NT2/D1 (cell line): ENCODE results near the gene FAM13A.

Source experiments
- DNase-seq: peaks from one replicate; pipeline ENCODE4 v3.0.0-alpha.2; 2011; ENCODE audit warnings: low read depth, low spot score
- H3K27me3 ChIP-seq: 2 replicates; pipeline ENCODE4 v1.6.0; 2011; ENCODE audit warnings: mild to moderate bottlenecking; ENCODE audit not compliant: insufficient read length, insufficient read depth
- H3K36me3 ChIP-seq: 2 replicates; pipeline ENCODE4 v1.6.1; 2011; ENCODE audit warnings: mild to moderate bottlenecking, low read length, mixed read lengths; ENCODE audit not compliant: insufficient read depth, insufficient read length
- H3K4me1 ChIP-seq: 2 replicates; pipeline ENCODE4 v1.5.1; 2011; ENCODE audit not compliant: insufficient read depth, insufficient read length
- H3K4me3 ChIP-seq: 2 replicates; pipeline ENCODE4 v1.5.1; 2011; ENCODE audit warnings: low read depth; ENCODE audit not compliant: insufficient read length
- H3K9ac ChIP-seq: 2 replicates; pipeline ENCODE4 v1.6.0; 2011; ENCODE audit warnings: low read depth; ENCODE audit not compliant: insufficient read length
- H3K9me3 ChIP-seq: 2 replicates; pipeline ENCODE4 v1.5.1; 2011; ENCODE audit warnings: mild to moderate bottlenecking, low read length; ENCODE audit not compliant: insufficient read depth
- SUZ12 ChIP-seq: IDR thresholded peaks from 2 replicates; pipeline ENCODE4 v1.6.1; 2011; ENCODE audit not compliant: insufficient read length, insufficient read depth; ENCODE audit errors: extremely low read depth
- YY1 ChIP-seq: IDR thresholded peaks from 2 replicates; pipeline ENCODE4 v1.6.1; 2011; ENCODE audit not compliant: insufficient read length, insufficient read depth
- ZNF274 ChIP-seq: IDR thresholded peaks from 2 replicates; pipeline ENCODE4 v1.6.1; 2011; ENCODE audit warnings: mild to moderate bottlenecking, low read depth, low read length

Gene FAM13A

DNA sequence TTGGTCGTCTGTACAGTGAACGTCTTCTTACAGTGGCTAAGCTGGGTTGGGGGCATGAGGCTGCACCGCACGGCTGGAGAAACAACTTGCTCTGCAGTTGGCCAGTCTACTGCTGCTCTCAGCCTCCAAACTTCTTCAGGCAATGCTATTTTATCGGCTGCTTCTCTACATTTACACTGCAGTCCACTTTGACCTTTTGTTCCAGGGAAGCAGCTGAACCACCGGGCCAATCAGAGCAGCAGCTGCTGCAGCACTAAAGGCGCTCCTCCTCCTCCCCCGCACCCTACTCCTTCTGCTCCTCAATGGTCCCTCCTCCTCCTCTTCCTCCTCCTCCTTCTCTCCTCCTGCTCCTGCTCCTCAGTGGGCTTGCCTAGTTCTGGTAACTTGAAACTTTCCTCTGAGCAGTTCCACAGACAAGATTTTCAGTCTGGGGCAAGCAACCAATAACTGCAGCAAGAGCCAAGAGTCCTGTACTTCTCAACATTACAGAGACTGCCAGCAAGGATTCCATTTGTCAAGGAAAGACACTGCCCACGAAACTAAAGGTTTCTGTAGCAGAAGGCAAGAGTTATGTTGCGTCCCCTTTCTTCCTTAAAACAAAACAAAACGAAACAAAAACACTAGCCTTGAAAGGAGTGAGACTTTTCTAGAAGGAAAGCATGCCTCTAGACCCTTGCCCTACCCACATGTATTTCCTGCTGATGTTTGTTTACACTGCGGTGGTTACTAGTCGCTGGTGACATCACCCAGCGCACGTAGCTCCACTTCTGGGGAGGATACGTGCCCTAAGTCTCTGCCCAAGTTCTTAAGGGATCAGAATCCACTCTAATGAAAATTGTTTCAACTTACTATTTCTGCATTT, 233.7 kb downstream of the FAM13A start:
- no peaks in the 10 kb centered on the region for H3K4me1 ChIP-seq
- peak; percentile 15 for DNase-seq
- no peak for TF ChIP-seq ZNF274
- no peak for TF ChIP-seq SUZ12
- TF ChIP-seq YY1, result no peak
- no peaks in the 10 kb centered on the region for H3K27me3 ChIP-seq
- no peaks in the 10 kb centered on the region for H3K36me3 ChIP-seq
- H3K4me3 ChIP-seq, result peak overlapping the region; percentile 21
- H3K9ac ChIP-seq, result peak overlapping the region; percentile 54
- H3K9me3 ChIP-seq, result no peaks in the 10 kb centered on the region

GRCh38 chr4:88822034-88822789, 234.8 kb downstream of the FAM13A start:
- no peaks in the 10 kb centered on the region for H3K9me3 ChIP-seq
- DNase-seq, result no peak
- H3K4me1 ChIP-seq, result no peaks in the 10 kb centered on the region
- H3K4me3 ChIP-seq, result peak overlapping the region; percentile 21
- H3K36me3 ChIP-seq, result no peaks in the 10 kb centered on the region
- no peak overlapping the region for H3K9ac ChIP-seq
- H3K27me3 ChIP-seq, result no peaks in the 10 kb centered on the region
- TF ChIP-seq YY1 (no peak), SUZ12 (no peak)

DNA sequence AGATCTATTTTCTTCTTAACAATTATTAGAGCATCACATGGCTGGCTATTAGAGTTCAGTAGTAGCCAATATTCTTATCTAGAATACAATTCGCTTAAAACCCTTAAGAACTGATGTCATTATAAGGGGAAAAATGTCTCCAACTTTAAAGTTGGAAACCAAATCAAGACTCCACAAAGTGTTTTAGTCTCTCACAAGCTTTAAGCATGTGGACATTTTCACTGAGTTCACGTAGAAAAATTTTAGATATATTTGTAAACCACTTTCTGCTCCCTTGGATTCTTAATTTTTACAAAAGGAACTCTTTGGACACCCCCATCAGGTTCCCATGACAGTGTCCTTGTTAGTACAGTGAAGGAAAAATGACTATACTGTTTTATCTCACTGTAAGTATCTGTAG, 235.5 kb downstream of the FAM13A start:
- no peak for TF ChIP-seq YY1
- TF ChIP-seq SUZ12, result no peak
- no peak for TF ChIP-seq ZNF274
- H3K4me1 ChIP-seq, result no peaks in the 10 kb centered on the region

GRCh38 chr4:88820698-88821415, 236.1 kb downstream of the FAM13A start:
- DNase-seq, result no peak

More for the DNA sequence above, 235.5 kb downstream of the FAM13A start:
- no peaks in the 10 kb centered on the region for H3K9me3 ChIP-seq
- H3K27me3 ChIP-seq, result no peaks in the 10 kb centered on the region
- no peaks in the 10 kb centered on the region for H3K36me3 ChIP-seq
- H3K4me3 ChIP-seq, result no peak overlapping the region
- DNase-seq, result no peak
- no peak overlapping the region for H3K9ac ChIP-seq

GRCh38 chr4:88819818-88820697, 236.9 kb downstream of the FAM13A start:
- DNase-seq, result no peak
- no peaks in the 10 kb centered on the region for H3K36me3 ChIP-seq
- TF ChIP-seq YY1, result no peak
- TF ChIP-seq SUZ12, result no peak
- TF ChIP-seq ZNF274, result no peak
- H3K27me3 ChIP-seq, result no peaks in the 10 kb centered on the region
- no peaks in the 10 kb centered on the region for H3K4me1 ChIP-seq
- no peak overlapping the region for H3K9ac ChIP-seq
- no peaks in the 10 kb centered on the region for H3K9me3 ChIP-seq
- no peak overlapping the region for H3K4me3 ChIP-seq

More at GRCh38 chr4:88820698-88821415, 236.1 kb downstream of the FAM13A start:
- Histone ChIP-seq H3K9ac (no peak overlapping the region), H3K27me3 (no peaks in the 10 kb centered on the region), H3K9me3 (no peaks in the 10 kb centered on the region), H3K36me3 (no peaks in the 10 kb centered on the region), H3K4me3 (no peak overlapping the region), H3K4me1 (no peaks in the 10 kb centered on the region)
- TF ChIP-seq YY1, result no peak
- no peak for TF ChIP-seq SUZ12
- no peak for TF ChIP-seq ZNF274

- Histone ChIP-seq H3K9ac (no peak overlapping the region), H3K36me3 (no peaks in the 10 kb centered on the region), H3K27me3 (no peaks in the 10 kb centered on the region), H3K4me1 (no peaks in the 10 kb centered on the region), H3K4me3 (no peak overlapping the region), H3K9me3 (no peaks in the 10 kb centered on the region)
- TF ChIP-seq SUZ12 (no peak), ZNF274 (no peak), YY1 (no peak)
- DNase-seq, result peak; percentile 15
These were observed 238.1 kb downstream of the FAM13A start for GRCh38 chr4:88818631-88819470.
